Measurements from ENCODE around the gene GNMT.
A peak's percentile ranks its signal among the peaks of the same experiment; 100 is the strongest.

GRCh38 chr6:42963855-42964605 is 3.5 kb downstream of the GNMT start:
- TF ChIP-seq CTCF (IDR thresholded peaks at IDR 0.05; ENCODE audit: low read depth, low read length, poor library complexity, severe bottlenecking): peak; percentile 39
- no peak for TF ChIP-seq EZH2phosphoT487 (IDR thresholded peaks at IDR 0.05; ENCODE audit: borderline replicate concordance, low read length)
